DMS79 (cell line): Measurements from ENCODE around the gene PGM3.

Source experiments
- DNase-seq: peaks from one replicate; lab custom pipeline; 2025; lab: John Stamatoyannopoulos, UW

PGM3 gene

DNA sequence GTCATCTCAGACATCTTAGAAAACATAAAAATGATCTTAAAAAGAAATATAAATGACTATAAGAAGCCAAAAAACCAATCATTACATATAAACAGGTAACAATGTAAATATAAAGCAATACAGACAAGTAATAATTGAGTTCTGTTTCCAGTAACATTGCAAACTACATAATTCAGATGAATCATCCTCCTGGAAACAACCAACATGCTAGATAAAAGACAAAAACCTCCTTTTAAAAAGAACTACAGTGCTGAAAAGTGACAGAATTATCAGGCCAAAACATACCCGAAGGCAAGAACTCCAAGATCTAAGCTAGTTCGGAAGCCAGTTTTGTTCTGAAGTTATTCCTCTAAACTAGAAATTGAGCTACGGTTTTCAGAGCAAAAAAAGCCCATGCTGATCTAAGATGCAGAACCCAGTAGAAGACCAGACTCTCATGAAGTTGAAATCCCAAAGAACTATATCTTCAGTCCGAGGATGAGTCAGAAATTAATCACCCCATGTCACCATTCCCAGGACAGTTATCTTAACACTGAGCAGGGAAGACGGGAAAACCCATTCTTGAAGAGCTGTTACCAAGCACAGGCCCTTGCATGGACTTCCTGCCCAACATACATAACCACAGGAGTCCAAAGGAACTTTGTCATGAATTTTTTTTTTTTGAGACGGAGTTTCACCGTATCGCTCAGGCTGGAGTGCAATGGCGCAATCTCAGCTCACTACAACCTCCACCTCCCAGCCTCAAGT lies 9.8 kb downstream of the PGM3 start:
- no peak for DNase-seq

DNA sequence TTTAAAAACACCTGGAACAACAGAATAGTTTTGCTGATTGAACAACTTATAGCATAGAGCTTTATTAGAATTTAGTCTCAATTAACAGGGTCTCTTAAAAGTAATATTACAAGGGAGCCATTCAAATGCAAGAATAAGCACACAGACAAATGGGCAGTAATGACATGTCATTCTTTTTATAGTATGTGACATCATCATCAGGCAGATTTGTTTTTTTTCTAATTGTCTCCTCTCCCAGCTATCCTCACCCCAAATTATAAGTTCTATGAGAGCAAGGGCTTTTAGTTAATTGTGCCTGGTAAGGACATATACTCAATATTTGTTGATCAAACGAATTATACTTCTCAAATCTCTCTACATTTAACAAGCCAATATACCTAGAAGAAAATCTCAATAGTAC lies 11.0 kb downstream of the PGM3 start:
- no peak for DNase-seq

DNA sequence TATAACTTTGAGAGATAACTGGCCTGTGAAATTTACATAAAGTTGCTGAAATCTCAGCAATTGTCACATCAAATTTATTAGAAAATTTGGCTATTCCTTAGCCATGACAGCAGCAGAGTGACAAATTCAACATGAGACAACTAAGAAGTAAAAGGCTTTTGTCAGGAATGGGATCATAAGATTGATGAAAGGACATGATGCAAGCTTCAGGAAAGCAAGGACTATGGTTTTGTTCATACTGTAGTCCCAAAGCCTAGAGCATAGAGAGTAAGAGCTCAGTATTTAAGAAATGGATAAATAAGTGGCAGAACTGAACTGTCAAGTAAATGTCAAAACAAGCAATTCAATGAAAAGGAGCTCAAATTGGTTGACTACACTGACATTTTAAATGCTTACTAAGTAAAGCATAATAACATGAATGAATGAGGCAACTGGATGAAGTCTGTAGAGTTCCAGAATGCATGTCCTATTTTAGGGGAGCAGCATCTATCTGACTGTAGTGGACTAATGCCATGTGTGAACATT lies 12.6 kb downstream of the PGM3 start:
- no peak for DNase-seq

DNA sequence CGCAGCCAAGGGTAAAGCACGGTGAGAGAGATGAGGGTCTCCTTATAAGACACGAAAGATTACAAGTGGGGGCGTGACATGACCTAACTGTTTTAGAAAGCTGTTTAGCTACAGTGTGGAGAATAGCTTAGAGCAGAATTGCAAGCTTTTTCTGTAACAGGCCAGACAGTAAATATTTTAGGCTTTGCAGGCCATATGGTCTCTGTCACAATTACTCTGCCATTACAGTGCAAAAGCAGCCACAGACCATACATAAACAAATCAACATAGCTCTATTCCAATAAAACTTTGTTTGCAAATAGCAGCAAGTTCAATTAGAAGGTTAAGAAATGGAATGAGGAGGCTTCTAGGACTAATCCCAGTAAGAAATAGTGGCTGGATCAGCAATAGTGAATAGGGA lies 16.8 kb downstream of the PGM3 start:
- DNase-seq = no peak

DNA sequence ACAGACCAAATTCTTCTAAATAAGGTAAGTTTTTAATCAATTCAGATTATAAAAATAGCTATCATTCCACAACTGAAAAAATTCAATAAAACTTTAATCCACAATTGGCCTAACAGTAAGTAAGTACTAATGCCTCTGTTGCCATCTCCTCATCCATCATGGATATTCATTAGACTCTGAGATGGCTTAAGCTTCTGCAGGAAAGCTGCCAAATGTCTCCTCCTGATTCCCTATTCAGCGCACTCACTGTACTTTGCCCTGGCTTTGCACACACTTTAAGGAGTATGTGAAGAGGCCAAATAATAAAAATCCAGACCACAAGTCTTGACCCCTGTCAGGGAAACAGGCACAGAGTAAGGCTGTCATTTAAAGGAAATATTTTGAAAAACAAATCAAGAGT lies 23.6 kb downstream of the PGM3 start:
- no peak for DNase-seq

DNA sequence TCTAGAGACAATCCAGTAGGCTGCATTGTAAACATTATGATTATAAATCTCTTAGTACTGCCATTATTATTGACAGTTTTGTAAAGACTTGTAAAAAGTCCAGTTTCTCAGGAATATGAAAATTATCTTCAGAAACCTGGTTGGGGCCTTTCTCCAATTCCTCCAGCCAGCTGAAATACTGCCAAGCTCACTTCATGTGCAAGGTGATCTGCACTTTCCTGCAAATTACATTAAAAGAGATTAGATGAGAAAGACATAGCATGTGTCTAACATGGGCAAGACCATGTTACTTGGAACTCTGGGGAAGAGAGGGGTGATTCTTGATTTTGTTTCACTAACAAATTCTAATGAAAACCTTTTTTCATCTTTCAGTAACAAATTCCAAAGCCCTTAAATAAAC lies 24.0 kb downstream of the PGM3 start:
- DNase-seq = no peak

DNA sequence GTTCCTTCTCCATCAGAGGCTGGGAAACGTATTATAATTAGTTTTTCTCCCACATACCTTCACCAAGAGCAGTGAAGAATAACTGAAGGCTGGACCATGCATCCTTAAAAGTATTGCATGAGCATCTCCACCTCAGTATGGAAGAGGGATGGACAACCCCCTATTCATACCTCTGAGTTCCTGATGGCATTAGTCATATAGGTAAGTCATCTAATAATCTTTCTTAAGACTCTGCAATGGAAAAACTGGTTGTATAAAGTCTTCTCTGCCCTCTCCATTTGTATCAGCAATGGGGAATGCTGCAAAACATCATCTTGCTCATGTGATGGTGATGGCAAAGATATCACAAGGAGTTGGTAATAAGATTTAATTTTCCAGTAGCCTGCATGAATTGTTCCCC lies 24.5 kb downstream of the PGM3 start:
- no peak for DNase-seq

DNA sequence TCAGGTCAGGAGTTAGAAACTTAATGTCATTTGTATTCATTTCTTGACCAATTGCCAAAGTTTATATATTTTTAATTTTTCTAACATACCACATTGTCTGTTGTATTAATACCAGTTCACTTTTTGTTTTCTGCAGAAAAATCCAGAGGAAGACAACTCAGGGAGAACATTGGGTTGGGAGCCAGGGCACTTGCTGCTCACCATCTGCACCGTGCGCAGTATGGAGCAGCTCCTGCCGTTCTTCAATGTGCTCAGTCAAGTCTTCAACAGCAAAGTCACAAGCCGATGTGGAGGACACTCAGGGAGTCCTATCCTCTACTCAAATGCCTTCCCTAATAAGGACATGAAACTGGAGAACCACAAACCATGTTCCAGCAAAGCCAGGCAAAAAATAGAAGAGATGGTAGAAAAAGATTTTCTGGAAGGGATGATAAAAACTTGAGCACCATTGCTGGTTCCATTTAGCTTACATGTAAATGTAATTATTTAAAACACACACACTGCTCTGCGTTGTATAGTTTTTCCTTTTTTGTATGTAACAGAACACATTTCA lies 25.3 kb downstream of the PGM3 start:
- DNase-seq = no peak

DNA sequence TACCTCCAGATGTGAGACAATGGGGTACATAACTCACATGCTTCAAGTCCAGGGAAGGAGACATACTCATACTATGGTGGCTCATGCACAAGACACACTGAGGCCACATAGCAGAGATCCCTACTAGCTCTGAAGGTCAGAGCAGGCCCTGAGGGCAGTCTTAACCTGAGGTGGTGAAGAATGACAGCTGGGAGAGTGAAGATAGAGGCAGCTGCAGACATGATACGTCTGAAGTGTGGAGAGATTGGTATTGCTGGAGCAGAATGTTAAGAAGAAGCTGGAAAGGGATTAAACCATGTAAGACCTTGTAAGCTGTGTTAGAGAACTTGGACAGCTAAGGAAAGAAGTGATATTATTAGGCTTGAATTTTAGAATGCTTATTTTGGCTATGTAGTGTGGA lies 32.9 kb downstream of the PGM3 start:
- no peak for DNase-seq

DNA sequence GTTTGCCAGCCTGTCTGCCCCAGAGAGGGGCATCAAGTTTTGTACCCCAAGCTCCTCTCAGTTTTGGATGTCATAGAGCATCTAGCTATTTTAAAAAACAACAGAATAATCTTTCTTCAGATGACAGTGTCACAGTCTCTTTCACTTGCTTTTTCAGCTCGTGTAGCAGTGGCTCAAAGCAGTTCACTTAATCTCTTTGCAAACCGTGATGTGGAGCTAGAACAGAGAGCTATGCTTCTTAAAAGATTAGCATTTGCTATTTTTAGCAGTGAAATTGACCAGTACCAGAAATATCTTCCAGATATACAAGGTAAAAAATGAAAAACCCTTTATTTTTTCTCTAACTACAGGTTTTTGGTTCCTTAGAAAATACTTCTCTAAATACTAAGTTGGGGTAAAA lies 37.3 kb downstream of the PGM3 start:
- no peak for DNase-seq

DNA sequence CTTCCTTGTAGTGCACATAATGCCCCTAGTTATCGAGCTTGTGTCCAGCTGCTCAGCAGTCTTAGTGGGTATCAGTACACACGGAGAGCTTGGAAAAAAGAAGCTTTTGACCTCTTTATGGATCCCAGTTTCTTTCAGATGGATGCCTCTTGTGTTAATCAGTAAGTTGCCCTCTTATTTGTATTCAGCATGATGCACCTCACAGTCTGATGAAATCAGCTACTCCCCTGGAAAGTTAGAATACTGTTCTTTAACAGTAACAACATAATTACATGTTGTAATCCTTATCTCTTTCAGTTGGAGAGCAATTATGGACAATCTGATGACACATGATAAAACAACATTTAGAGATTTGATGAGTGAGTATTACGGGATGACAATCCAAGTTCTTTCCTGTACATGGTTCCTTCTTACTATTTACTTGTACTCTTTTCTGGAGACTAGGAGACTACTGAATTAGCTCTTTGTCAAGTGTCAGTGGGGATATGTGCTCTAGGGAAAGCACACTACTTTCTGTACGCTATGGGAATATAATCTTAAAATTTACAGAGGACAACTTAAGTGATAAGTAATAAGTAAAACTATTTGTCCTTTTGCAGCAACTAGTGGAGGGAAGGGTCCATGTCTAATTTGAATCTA lies 39.1 kb downstream of the PGM3 start:
- no peak for DNase-seq

DNA sequence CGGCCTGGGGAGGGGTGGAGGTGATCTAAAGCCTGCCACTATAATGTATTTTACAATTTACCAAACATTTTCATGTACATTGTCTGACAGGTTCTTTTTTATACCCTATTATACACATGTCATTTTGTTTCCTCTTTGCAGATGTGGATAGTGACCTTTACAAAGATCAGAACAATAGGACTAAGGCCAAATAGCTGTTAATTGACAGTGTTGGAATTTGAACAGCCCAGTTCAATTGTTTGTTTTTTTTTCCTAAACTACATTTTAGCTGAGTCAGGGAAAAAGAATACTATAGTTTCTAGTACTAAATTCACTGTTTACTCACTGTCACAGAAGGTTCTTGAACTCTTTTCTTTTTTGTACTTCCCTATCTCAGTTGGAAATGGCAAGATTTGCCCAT lies 40.2 kb downstream of the PGM3 start:
- DNase-seq = no peak

DNA sequence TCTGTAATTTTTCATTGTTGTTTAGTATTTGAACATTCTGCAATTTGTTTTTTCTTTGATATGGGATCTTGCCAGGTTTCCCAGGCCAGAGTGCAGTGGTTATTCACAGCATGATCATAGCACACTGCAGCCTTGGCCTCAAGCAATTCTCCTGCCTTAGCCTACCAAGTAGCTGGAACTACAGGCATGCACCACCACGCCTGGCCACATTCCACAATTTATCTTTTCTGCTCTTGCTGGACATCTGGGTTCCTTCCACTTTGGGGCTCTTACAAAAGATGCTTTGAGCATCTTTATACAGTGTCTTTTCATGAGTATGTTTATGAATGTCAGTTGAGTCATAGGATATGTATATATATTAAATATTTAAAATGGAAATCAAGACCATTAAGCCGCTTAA lies 42.0 kb downstream of the PGM3 start:
- no peak for DNase-seq

DNA sequence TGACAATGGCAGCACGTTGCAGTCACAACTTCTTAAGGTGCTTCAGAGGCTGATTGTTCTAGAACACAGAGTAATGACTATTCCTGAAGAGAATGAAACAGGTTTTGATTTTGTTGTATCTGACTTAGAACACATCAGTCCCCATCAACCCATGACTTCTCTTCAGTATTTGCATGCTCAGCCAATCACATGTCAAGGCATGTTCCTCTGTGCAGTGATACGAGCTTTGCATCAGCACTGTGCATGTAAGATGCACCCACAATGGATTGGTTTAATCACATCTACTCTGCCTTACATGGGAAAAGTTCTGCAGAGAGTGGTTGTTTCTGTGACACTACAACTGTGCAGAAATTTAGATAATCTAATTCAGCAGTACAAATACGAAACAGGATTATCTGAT lies 54.3 kb downstream of the PGM3 start:
- DNase-seq = no peak

DNA sequence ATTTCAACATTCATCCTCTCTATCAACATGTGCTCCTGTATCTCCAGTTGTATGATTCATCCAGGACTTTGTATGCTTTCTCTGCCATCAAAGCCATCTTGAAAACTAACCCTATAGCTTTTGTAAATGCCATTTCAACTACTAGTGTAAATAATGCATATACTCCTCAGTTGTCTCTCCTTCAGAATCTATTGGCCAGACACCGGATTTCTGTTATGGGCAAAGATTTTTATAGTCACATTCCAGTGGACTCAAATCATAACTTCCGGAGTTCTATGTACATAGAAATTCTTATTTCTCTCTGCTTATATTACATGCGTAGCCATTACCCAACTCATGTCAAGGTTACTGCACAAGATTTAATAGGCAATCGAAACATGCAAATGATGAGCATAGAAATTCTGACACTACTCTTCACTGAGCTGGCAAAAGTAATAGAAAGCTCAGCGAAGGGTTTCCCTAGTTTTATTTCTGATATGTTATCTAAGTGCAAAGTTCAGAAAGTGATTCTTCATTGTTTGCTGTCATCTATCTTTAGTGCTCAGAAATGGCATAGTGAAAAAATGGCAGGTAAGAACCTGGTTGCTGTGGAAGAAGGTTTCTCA lies 54.8 kb downstream of the PGM3 start:
- DNase-seq = no peak

DNA sequence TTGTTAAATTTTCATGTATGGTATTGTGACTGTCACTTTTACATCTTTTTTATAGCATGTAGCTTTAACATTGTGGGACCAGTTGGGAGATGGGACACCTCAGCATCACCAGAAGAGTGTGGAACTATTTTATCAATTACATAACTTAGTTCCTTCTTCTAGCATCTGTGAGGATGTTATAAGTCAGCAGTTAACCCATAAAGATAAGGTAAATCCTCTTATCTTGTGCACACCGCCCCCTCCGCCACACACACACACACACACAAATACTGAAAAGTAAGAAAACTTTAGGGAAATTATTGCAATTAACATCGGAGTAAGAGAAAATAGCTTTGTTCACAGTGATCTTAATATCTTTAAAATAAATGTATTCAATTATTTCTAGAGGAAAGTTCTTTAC lies 60.9 kb downstream of the PGM3 start:
- DNase-seq = no peak

DNA sequence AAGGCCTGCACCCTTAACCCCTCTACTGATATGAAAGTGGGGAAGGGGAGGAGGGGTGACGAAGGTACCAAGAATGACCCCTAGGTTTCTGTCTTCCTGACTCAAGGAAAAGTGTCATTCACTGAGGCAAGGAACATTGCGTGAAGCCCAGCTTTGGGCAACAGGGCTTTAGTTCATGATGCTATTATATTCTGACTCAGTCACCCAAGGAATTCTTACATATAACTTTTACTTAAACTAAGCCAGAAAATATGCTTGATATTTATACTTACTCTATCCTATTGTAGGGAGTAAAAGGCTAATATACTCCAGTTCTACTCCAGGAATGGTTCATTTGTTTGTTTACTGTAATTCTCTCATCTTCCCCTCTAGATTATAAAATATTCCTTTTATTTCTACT lies 65.1 kb downstream of the PGM3 start:
- no peak for DNase-seq

DNA sequence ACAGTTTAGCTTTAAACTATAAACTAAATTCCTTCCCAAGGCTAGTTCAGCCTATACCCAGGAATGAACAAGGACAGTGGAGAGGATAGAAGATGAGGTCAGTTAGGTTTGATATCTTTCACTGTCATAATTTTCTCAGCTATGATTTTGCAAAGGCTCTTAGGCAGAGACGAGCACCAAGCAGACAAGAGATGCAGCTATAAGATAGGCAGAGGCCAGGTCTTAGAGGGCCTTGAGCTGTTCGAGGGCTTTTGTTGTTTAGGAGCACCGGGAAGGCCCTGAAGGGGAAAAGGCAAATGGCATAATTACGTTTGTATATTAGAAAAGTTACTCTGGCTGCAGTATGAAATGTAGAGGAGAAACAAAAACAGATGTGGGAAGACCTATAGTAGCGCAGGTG lies 65.8 kb downstream of the PGM3 start:
- DNase-seq = no peak

DNA sequence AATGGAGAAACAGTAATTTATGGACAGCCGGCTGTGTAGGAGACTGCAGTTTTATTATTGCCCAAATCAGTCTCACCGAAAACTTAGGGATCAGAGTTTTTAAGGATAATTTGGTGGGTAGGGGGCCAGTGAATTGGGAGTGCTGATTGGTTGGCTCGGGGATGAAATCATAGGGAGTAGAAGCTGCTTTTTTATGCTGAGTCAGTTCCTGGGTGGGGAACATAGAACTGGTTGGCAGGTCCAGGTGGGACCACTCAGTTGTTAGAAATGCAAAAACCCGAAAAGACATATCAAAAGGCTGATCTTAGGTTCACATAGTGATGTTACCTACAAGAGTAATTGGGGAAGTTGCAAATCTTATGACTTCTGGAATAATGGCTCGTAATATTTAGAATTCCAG lies 66.3 kb downstream of the PGM3 start:
- no peak for DNase-seq

DNA sequence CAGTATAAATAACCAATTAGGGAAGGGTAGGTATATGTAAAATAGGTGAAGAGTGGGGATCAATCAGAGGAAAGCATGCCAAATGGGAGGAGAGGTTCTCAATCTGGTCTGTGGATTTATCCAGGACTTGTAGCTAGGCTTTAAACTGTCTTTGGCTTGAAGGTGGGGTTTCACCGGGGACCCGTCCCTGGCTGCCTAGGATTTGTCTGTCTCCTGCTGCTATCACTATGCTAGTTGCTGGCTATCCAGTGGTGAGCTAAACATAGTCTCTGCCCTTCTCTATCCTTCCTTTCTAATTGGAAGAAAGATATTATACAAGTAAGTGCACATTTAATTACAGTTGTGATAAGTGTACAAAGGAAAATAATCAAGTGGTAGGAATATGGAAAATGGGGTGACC lies 66.8 kb downstream of the PGM3 start:
- no peak for DNase-seq

DNA sequence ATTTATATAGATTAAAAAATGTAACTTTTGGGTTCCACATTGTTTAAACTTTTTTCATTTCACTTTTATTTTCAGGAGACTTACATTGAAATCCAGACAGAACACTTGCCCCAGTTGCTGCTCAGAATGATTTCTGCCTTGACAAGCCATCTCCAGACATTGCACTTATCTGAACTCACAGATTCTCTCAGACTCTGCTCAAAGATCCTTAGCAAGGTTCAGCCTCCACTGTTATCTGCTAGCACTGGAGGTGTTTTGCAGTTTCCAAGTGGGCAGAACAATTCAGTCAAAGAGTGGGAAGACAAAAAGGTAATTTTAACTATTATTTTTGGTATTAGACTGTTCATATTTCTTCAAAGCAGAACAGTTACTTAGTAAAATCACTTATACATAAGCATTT lies 67.6 kb downstream of the PGM3 start:
- DNase-seq = no peak

DNA sequence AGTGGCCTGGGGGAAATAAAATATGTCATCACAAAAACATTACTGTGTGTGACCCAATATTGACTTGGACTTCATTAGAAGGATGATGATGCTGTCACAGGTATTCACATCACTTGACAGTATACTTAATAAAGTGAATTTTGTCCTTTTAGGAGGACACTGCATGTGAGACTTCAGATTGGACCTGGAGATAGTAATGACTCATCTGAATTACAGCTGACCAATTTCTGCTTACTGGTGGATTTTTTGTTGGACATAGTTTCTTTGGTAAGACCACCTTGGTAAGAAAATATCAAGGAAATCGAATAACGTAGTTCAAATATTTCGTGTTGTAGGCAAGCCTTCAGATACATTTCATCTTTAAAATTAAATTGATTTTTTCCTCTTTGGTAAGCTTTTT lies 68.5 kb downstream of the PGM3 start:
- no peak for DNase-seq

DNA sequence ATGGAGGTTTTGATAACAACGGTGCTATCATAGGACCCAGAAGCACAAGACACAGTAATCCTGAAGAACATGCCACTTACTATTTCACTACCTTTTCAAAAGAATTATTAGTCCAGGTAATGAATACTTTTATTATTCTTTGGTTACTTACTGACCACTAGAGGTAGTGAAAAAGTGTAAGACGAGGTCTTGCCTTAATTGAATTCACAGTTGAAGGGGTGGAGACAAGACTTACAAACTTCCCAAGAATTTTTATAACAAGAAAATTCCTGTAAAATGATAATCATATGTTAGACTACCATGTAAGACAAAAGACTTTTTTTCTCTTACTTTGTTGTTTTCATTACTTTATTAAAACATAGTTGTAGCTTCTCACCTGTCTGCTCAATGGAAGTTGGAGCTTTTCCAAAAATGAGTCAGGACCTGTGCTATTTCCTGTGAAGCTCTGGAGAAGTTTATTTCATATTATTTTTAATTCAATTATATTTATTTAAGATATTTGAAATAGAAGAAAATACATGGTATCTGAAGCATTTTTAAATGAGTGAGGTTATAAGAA lies 73.2 kb downstream of the PGM3 start:
- no peak for DNase-seq
